Measurements from ENCODE around the gene MMD.
"Not testable (repeated sequence)": the region's sequence is repeated elsewhere in the genome, so short reads cannot be mapped to it uniquely, and the experiment has no call there.

The MMD gene

DNA sequence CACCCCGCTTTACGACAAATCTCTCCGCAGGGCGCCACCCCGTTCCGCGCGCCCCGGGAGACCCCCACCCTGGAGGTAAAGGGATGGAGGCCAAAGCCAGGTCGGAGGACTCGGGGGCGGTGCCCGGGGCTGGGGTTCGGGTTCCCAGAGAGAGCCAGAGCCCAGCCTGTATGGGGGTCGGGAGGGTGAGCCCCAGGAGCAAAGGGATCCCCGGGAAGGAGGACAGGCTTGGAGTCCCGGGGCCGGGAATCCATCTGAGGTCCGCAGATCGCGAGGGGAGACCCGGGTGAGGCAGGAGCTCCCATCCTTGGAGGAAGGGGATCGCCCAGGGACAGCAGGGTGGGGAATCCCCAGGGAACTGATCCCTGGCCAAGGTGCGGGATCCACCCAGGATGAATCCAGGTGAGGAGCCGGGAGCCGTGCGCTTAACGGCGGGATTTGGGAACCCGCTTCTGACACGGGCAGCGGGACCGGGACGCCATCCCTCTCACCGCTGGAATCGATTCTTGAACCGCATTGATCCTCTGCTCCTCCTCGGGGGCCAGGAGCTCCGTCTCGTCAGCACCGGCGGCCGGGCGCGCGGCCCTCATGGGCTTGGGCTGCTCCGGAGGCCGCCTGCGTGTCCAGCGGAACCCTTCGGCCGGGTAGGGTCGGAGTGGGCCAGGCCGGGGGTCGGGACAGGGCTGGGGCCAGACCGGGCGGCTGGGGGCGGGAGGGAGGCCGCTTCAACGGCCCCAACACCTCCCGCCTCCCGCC, at the start of gene MMD:
Gene MMD (minus strand): TSS at position 657 of the 756 bp plus-strand sequence. CDS start 140 bp downstream, at position 517.
- no peak for DNase-seq (ENCODE audit: low read depth in 2 of 2)

DNA sequence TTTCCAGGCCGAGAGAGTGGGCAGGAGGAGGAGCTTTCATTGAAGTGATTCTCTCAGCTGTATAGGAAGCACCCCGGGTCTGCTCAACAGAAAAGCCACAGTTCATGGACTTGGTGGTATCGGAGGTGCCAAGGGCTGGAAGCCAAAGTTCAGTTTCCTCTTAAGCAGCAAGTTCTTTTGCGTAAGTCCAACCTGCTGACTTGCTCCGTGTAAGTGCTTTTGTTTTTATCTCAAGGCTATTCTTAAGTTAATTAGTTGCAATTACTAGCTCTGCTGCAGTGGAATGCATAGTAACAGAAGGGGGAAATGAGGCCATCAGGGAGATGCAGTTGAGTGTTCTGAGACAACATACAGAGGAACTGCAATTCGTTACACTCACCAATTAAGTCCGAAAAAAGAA, 45.0 kb upstream of the MMD start:
- DNase-seq (ENCODE audit: low read depth in 2 of 2), result no peak

DNA sequence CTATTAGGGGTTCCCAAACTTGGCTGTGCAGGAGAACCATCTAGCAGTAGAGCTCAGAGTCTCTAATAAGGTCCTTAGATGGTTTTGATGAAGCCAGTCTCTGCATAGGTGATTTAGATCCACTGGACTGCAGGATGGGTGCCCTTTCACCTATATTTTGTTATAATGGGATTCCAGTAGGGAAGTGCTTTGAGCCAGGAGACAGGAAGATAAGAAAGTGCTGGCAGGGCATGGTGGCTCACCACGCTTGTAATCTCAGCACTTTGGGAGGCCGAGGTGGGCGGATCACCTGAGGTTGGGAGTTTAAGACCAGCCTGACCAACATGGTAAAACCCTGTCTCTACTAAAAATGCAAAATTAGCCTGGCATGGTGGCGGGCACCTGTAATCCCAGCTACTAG, 44.1 kb upstream of the MMD start:
- DNase-seq (ENCODE audit: low read depth in 2 of 2), result not testable (repeated sequence)

DNA sequence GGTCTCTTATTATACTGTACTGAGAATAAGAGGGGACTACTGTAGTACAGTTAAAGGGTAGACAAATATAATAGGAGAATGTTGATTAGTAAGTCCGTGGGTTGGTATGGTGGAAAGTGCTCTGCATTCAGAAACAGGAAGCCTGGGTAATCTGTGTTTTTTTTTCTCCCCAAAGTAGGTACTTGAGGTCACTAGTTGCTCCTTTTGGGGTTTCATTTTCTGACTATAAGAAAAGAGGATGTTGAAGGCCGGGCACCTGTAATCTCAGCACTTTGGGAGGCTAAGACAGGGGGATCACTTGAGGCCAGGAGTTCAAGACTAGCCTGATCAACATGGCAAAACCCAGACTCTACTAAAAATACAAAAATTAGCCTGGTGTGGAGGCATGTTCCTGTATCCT, 42.0 kb upstream of the MMD start:
- no peak for DNase-seq (ENCODE audit: low read depth in 2 of 2)

DNA sequence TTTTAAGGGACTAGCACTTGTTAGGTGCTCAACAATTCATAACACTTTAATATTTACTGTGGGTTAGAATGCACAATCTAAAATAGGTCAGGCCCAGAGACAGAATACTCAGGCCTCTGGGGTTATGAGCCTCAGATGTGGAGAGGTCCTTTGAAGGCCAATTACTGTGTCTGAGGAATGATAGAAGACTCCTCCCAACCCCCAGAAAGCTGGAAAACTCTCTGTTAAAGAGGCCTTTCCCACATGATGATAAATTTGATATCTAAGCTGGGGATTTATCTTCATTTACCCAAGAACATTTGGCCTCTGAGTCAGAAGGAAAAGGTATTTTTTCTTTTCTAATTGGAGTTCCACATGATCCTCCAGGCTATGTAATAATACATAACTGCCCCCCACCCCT, 41.1 kb upstream of the MMD start:
- no peak for DNase-seq (ENCODE audit: low read depth in 2 of 2)

DNA sequence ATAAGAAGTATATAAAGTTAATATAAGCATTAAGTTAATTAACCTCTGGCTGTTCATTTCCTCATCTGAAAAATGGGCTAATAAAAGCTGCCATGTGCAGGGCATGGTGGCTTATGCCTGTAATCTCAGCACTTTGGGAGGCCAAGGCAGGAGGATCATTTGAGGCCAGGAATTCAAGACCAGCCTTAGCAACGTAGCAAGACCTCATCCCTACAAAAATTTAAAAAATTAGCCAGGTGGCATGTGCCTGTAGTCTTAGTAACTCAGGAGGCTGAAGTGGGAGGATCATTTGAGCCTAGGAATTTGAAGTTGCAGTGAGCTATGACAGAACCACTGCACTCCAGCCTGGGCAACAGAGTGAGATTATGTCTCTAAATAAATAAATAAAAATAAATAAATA, 40.6 kb upstream of the MMD start:
- no peak for DNase-seq (ENCODE audit: low read depth in 2 of 2)

- DNase-seq (ENCODE audit: low read depth in 2 of 2), result no peak
These were observed 37.3 kb upstream of the MMD start for GRCh38 chr17:55458978-55459377.

DNA sequence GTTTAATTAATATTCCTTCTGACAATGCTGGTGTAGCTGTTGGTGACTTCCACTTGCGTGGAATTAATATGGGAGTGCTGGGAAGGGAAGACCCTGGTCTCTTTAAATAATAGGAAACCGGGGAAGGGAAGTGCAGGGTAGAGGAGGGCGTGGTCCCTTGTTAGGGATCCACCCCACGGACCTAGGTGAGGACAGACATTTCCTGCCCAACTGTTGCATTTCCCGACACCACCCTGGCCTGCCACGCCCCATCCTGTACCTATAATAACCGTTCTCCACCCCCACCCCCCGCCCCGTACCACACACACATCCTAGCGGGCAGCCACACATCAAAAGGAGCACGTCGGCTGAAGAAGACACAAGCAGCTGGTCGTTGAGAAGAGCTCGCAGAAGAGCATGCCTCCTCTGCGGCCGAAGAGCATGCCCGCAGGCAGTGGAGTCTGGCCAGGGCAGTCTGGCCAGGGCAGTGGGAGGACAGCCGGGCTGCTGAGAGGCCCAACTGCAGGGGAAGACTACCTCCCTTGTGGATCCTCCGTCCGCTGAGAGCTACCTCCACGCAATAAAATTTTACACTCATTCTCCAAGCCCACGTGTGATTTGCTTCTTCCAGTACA, 36.8 kb upstream of the MMD start:
- DNase-seq (ENCODE audit: low read depth in 2 of 2), result no peak

DNA sequence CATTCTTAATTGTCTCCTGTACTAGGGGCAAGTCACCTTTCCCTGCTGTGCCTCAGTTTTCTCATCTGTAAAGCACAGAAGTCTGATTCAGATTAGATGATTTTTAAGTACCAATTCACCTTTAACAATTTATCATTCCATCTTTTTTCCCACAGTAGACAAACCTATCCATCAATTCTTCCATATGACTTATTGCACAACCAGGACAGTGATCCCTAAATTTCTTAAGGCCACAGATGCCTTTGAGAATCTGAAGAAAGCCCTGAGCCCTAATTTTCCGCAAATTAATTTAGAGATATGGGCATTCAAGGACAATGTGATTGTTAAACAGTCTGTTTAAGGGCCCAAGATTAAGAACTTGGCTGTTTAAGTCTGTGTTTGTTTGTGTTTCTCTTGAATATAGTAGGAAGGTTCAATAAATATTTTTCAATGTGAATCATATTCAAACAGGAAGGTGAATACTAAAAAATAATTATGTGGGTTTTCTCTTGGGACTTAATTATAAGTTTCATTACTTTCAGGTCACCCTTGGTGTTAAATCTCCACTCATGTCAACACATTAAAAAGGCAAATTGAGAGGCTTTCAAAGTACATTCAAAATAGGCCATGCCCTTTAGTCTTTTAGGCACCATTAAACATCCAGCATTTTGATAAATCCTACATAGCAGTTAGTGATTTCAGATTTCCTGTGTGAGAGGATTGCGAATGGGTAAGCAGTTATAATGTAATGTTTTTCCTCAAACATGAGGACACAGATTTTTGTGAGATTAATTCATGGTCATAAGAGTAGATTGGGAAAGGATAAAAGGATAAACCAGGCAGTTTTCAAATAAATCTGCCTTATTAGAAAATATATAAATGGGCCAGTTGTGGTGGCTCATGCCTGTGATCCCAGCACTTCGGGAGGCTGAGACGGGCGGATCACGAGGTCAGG, 34.9 kb upstream of the MMD start:
- no peak for DNase-seq (ENCODE audit: low read depth in 2 of 2)

- peak; percentile 91 to 93 for DNase-seq (ENCODE audit: low read depth in 2 of 2)
These were observed 33.4 kb upstream of the MMD start for GRCh38 chr17:55454906-55455474.

- no peak for DNase-seq (ENCODE audit: low read depth in 2 of 2)
These were observed 32.4 kb upstream of the MMD start for GRCh38 chr17:55453839-55454557.

- no peak for DNase-seq (ENCODE audit: low read depth in 2 of 2)
These were observed 30.6 kb upstream of the MMD start for GRCh38 chr17:55452139-55452790.

DNA sequence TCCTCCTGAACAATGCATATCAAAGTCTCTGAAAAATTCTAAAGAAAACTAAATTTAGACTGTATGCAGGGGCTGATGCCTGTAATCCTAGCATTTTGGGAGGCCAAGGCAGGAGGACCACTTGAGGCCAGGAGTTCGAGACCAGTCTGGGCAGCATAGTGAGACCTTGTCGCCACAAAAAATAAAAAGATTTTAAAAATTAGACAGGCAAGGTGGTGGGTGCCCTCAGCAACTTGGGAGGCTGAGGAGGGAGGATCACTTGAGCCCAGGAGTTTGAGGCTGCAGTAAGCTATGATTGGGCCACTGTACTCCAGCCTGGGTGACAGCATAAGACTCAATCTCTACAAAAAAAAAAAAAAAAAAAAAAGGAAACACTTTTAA, 30.1 kb upstream of the MMD start:
- DNase-seq (ENCODE audit: low read depth in 2 of 2), result no peak

- DNase-seq (ENCODE audit: low read depth in 2 of 2), result no peak
These were observed 29.6 kb upstream of the MMD start for GRCh38 chr17:55451203-55451641.

- DNase-seq (ENCODE audit: low read depth in 2 of 2), result no peak
These were observed 28.7 kb upstream of the MMD start for GRCh38 chr17:55450232-55450825.

- DNase-seq (ENCODE audit: low read depth in 2 of 2), result no peak
These were observed 27.0 kb upstream of the MMD start for GRCh38 chr17:55448681-55449080.

- no peak for DNase-seq (ENCODE audit: low read depth in 2 of 2)
These were observed 25.1 kb upstream of the MMD start for GRCh38 chr17:55446581-55447205.

DNA sequence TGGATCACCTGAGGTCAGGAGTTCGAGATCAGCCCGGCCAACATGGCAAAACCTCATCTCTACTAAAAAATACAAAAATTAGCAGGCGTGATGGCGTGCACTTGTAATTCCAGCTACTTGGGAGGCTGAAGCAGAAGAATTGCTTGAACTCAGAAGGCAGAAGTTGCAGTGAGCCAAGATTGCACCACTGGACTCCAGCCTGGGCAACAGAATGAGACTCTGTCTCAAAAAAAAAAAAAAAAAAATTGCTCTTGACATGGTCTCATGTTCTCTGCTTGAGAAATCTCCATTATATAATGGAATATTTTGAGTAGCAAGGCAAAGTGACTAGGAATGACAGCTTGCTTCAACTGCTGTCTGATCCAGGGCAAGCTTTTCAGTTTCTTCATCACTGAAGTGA, 24.4 kb upstream of the MMD start:
- not testable (repeated sequence) for DNase-seq (ENCODE audit: low read depth in 2 of 2)

DNA sequence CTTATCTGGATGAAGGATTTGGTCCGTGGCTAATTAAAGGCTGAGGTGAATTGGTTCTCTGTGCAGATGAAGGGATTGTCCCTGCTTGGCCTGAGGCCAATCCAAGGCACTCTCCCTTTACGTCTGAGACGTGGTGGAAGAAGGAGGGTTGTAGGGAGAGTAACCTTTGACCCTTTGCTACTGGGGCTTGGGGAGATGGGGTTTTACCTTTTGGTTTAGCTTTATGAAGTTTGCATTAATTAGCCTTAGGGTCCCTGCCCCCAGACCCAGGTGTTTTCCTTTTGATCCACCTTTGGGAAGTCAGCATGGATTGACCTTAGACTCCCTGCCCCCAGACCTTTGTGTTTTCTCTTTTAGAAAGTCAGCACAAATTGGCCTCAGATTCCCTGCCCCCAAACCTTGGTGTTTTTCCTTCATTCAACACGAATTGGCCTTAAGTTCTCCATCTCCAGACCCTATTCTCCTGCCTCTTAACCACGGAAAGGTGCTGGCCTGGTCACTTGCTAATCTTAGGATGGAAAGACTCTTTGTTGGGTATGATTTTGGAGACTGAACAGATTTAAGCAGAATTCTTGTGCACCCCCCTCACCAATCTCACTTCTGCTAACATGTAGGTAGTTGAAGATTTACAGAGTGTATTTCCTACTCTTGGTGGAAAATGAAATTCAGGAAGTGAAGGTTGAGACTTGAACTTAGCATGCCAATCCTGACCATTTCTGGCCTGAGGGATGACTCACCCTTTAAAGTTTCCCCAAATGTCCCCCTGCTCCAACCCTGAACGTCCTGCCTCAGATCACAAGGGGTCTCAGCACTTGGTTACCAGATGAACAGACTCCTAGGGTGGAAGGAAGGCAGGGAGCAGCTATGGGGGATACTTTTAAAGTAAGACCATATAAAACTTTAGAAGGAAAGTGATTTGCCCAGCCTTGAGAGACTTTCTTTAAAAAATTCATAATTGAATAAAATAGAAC, 23.1 kb upstream of the MMD start:
- DNase-seq (ENCODE audit: low read depth in 2 of 2), result no peak

Measured in fibroblast of skin of left biceps (primary cell).